Lung (tissue), 12 donors: Measurements from ENCODE around the gene ART4. TPM values are rescaled to one million over a fixed set of nuclear protein-coding genes. Genes with fewer than 3 reads are reported as not detected.

Experiments used
- ATAC-seq: fragments of 200-7000 bp; cut with Tn5 transposase; one replicate; pipeline ENCODE4 v1.9.1; 2020; ENCODE audit warnings: moderate number of reproducible peaks; ENCODE audit not compliant: insufficient read depth, low FRiP score
- DNase-seq, 3 donors: peaks; one replicate each; pipeline ENCODE4 v3.0.0-alpha.2; 2013 to 2017
- H3K27ac ChIP-seq, 2 donors: one replicate each; pipeline ENCODE4 v1.5.1; 2013; ENCODE audit warnings: mild to moderate bottlenecking in 2 of 2, moderate library complexity in 2 of 2, control low read depth in 1 of 2, inconsistent platforms in 1 of 2, low read depth in 1 of 2, low read length in 1 of 2
- H3K27me3 ChIP-seq, 3 donors: one replicate each; pipeline ENCODE4 v1.5.1; 2013; ENCODE audit warnings: low read length in 2 of 3; ENCODE audit not compliant: control insufficient read depth in 3 of 3, insufficient read depth in 3 of 3
- H3K36me3 ChIP-seq, 4 donors: one replicate each; pipeline ENCODE4 v1.5.1; 2013; ENCODE audit warnings: low read length in 4 of 4, mild to moderate bottlenecking in 1 of 4, moderate library complexity in 1 of 4; ENCODE audit not compliant: control insufficient read depth in 4 of 4, insufficient read depth in 4 of 4
- H3K4me1 ChIP-seq, 5 donors: one replicate each; pipeline ENCODE4 v1.5.1; 2013; ENCODE audit warnings: low read length in 5 of 5, mild to moderate bottlenecking in 2 of 5, moderate library complexity in 1 of 5; ENCODE audit not compliant: control insufficient read depth in 5 of 5, insufficient read depth in 5 of 5
- H3K4me3 ChIP-seq: one replicate; pipeline ENCODE4 v1.5.1; 2013; ENCODE audit warnings: mild to moderate bottlenecking, control low read depth, moderate library complexity
- H3K9ac ChIP-seq, 2 donors: one replicate each; pipeline ENCODE4 v1.5.1; 2013; ENCODE audit warnings: low read length in 2 of 2, control low read depth in 1 of 2; ENCODE audit not compliant: insufficient read depth in 1 of 2
- H3K9me3 ChIP-seq, 4 donors: one replicate each; pipeline ENCODE4 v1.5.1; 2013; ENCODE audit warnings: low read length in 3 of 4, mild to moderate bottlenecking in 1 of 4, moderate library complexity in 1 of 4; ENCODE audit not compliant: control insufficient read depth in 4 of 4, insufficient read depth in 3 of 4
- CTCF ChIP-seq: IDR thresholded peaks from 2 replicates; pipeline ENCODE4 v1.5.1; 2012; ENCODE audit warnings: mild to moderate bottlenecking; ENCODE audit errors: control extremely low read depth, extremely low read depth
- WGBS, 2 donors: extraction: QIAGEN DNeasy Blood & Tissue Kit; methylation state at CpG; one replicate each; pipeline ENCODE4 v1.1.7; 2013; 5-methylcytosine and 5-hydroxymethylcytosine counted together
- polyA plus RNA-seq, 2 donors: library from polyadenylated mRNA; stranded (reverse); fragments of 200-250 nt; gene quantifications; one replicate each; pipeline ENCODE4 v1.2.1, GENCODE V29; 2013
- total RNA-seq, 2 donors: library from RNA; depleted of rRNA in 1 of 2; stranded (reverse); fragments of >200 nt in 1 of 2; gene quantifications; one replicate each; pipeline ENCODE4 v1.2.1, GENCODE V29; 2014 to 2021
- donor health status: control.
- donor health status: control.
- donor health status: Bipolar disorder and iron deficiency.
- donor health status: healthy.
- donor health status: DM: yes; HTN: yes; CAD: no.

The ART4 gene
- total and polyA plus RNA-seq, 4 donors, result 0.76 to 3.1 (median 0.92) TPM

- DNase-seq, result no peak
- Histone ChIP-seq H3K4me3 (no peak overlapping the region), H3K27me3 (no peaks in the 10 kb centered on the region), H3K4me1 (peaks cover 0 to 4% (median 0%) of the 10 kb centered on the region in 5 donors), H3K9me3 (peaks cover 0 to 5% (median 2%) of the 10 kb centered on the region in 4 donors), H3K27ac (no peak overlapping the region), H3K36me3 (no peaks in the 10 kb centered on the region), H3K9ac (no peak overlapping the region)
- WGBS, 2 donors, result 91 to 98% methylated on average over 3 of the region's 3 CpGs
- no peak for TF ChIP-seq CTCF
- ATAC-seq, result no peak
These were observed 25.7 kb upstream of the ART4 start for GRCh38 chr12:14868916-14869506.

GRCh38 chr12:14860490-14860889 is 17.2 kb upstream of the ART4 start:
- TF ChIP-seq CTCF, result no peak
- Histone ChIP-seq H3K9ac (no peak overlapping the region), H3K4me3 (no peak overlapping the region), H3K36me3 (no peaks in the 10 kb centered on the region), H3K27ac (no peak overlapping the region), H3K27me3 (no peaks in the 10 kb centered on the region), H3K9me3 (peaks cover 0 to 8% (median 3%) of the 10 kb centered on the region in 4 donors), H3K4me1 (no peaks in the 10 kb centered on the region)
- no peak for DNase-seq
- no peak for ATAC-seq

- WGBS, 2 donors, result 94 to 97% methylated on average over 1 of the region's 1 CpG
- no peak for DNase-seq
- no peak for ATAC-seq
- no peaks in the 10 kb centered on the region for H3K27me3 ChIP-seq
- TF ChIP-seq CTCF, result no peak
- no peak overlapping the region for H3K9ac ChIP-seq
- peaks cover 0 to 8% (median 3%) of the 10 kb centered on the region in 4 donors for H3K9me3 ChIP-seq
- no peak overlapping the region for H3K4me3 ChIP-seq
- H3K36me3 ChIP-seq, result no peaks in the 10 kb centered on the region
- no peak overlapping the region for H3K27ac ChIP-seq
- H3K4me1 ChIP-seq, result peaks cover 0 to 16% (median 2%) of the 10 kb centered on the region in 5 donors
These were observed 15.2 kb upstream of the ART4 start for GRCh38 chr12:14858513-14858912.
